Measurements from ENCODE around the gene ANO1.

DNA sequence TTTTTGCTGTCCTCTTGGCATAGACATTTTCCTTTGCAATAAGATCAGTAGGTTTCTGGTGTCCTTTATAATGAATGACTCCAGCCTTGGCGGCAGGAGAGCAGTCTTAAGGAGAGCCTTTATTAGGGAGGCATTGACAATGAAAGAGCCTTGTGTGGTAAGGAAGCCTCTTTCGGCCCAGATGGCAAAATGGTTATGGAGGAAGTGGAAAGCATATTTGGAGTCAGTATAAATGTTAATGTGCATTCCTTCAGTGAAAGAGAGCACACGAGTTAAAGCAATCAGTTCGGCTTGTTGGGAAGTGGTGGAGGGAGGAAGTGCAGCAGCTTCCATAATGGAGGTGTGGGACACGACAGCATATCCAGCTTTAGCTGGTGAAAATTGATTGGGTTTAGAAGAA is 18.1 kb upstream of the ANO1 start:
- TF ChIP-seq, protein P1, sequence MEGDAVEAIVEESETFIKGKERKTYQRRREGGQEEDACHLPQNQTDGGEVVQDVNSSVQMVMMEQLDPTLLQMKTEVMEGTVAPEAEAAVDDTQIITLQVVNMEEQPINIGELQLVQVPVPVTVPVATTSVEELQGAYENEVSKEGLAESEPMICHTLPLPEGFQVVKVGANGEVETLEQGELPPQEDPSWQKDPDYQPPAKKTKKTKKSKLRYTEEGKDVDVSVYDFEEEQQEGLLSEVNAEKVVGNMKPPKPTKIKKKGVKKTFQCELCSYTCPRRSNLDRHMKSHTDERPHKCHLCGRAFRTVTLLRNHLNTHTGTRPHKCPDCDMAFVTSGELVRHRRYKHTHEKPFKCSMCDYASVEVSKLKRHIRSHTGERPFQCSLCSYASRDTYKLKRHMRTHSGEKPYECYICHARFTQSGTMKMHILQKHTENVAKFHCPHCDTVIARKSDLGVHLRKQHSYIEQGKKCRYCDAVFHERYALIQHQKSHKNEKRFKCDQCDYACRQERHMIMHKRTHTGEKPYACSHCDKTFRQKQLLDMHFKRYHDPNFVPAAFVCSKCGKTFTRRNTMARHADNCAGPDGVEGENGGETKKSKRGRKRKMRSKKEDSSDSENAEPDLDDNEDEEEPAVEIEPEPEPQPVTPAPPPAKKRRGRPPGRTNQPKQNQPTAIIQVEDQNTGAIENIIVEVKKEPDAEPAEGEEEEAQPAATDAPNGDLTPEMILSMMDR (IDR thresholded peaks at IDR 0.05; ENCODE audit: insufficient read depth, low read depth, low read length) = no peak
- no peak for TF ChIP-seq EZH2 (IDR thresholded peaks at IDR 0.05; ENCODE audit: insufficient read depth, low read length)
